HUES48 (cell line): ENCODE measurements around the gene CCDC82.

Experiments
- H3K27ac ChIP-seq: one replicate; pipeline ENCODE4 v1.7.0; 2013; ENCODE audit warnings: low read depth, low read length, inconsistent platforms
- H3K27me3 ChIP-seq: 2 replicates; pipeline ENCODE4 v1.6.1; 2013; ENCODE audit warnings: mild to moderate bottlenecking, low read length; ENCODE audit not compliant: control insufficient read depth, insufficient read depth
- H3K36me3 ChIP-seq: 2 replicates; pipeline ENCODE4 v1.6.1; 2013; ENCODE audit warnings: low read length; ENCODE audit not compliant: control insufficient read depth, insufficient read depth
- H3K4me1 ChIP-seq: 2 replicates; pipeline ENCODE4 v1.6.1; 2013; ENCODE audit warnings: mild to moderate bottlenecking, low read length; ENCODE audit not compliant: control insufficient read depth, insufficient read depth
- H3K4me3 ChIP-seq: 2 replicates; pipeline ENCODE4 v1.5.1; 2013; ENCODE audit warnings: mild to moderate bottlenecking, low read depth, low read length
- H3K9ac ChIP-seq: 2 replicates; pipeline ENCODE4 v1.6.1; 2013; ENCODE audit warnings: mild to moderate bottlenecking, low read depth, low read length, moderate library complexity
- H3K9me3 ChIP-seq: 2 replicates; pipeline ENCODE4 v1.6.1; 2013; ENCODE audit warnings: low read length; ENCODE audit not compliant: control insufficient read depth, insufficient read depth

Gene CCDC82

DNA sequence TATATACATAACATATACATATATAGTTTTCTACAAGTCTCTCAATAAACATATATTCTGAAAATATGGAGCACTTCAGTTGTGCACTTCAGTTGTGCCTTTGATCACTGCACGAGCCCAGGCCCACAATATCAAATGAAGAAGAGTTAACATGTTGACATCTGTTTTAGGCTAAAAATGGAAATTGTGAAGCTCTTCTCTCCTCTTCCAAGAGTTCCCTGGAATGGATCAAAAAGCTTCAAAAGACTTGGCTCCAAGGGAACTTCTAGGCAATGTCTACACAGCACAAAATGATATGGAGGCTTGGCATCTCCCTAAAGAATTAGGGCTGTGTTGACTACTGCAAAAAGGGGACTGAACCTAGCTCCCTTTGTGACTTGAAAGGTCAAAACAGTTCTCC lies 83.6 kb downstream of the CCDC82 start:
- H3K4me1 ChIP-seq, result peaks cover 42% of the 10 kb centered on the region

DNA sequence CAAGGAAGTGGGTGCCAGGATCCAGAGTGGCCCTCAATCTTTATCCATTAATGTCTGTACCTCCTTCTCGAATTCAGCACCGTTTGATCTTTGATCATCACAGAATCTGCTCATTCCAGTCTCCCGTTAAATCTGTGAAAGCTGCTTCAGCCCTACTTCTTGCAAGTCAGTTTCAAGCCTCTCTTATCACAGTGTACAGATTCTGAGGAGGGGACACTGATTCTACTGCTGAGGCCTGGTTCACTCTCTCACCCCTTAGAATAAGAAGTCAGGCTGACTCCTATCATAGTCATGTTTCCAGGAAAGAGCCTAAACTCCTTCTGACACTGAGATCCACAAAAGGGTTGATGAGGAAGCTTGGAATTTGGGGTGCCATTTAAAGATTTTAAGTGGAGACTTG lies 85.7 kb downstream of the CCDC82 start:
- Histone ChIP-seq H3K27me3 (no peaks in the 10 kb centered on the region), H3K36me3 (no peaks in the 10 kb centered on the region), H3K4me3 (no peak overlapping the region), H3K4me1 (peaks cover 49% of the 10 kb centered on the region), H3K9me3 (no peaks in the 10 kb centered on the region), H3K27ac (no peak overlapping the region), H3K9ac (no peak overlapping the region)

More for the DNA sequence above, 83.6 kb downstream of the CCDC82 start:
- no peaks in the 10 kb centered on the region for H3K9me3 ChIP-seq
- no peak overlapping the region for H3K9ac ChIP-seq
- H3K4me3 ChIP-seq, result no peak overlapping the region
- no peaks in the 10 kb centered on the region for H3K36me3 ChIP-seq
- no peaks in the 10 kb centered on the region for H3K27me3 ChIP-seq
- H3K27ac ChIP-seq, result peak overlapping the region; percentile 29

DNA sequence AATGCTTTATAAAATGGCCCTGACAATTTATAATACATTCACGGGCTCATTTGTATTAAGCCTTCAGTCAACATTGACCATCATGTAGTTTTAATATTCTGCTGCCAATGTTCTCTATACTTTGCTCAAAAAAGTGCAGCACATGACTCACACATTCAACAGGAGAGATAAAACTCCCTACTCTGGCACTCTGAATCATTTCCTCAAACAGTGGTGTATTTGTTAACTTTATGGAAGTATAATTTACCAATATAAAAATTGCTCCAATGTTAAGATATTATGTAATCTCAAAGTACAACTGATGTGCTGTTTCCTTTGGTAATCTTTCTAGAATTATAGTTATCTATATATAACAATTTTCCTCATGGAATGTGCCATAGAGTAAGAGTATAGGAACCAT lies 86.6 kb downstream of the CCDC82 start:
- H3K27me3 ChIP-seq, result no peaks in the 10 kb centered on the region
- H3K27ac ChIP-seq, result no peak overlapping the region
- H3K9ac ChIP-seq, result no peak overlapping the region
- H3K36me3 ChIP-seq, result no peaks in the 10 kb centered on the region
- peaks cover 41% of the 10 kb centered on the region for H3K4me1 ChIP-seq
- H3K4me3 ChIP-seq, result no peak overlapping the region
- H3K9me3 ChIP-seq, result no peaks in the 10 kb centered on the region
